Natural killer cell treated with Interleukin-12 subunit alpha and Interleukin-12 subunit beta and Interleukin-15 and Interleukin-18, amount 100 ng/mL, for 72 hours (primary cell): ENCODE results near the gene TIMM50. TPM values are rescaled to one million over a fixed set of nuclear protein-coding genes. Genes with fewer than 3 reads are reported as not detected.

Experiments used
- ATAC-seq, 2 donors: fragments of 150-1000 bp; cut with Tn5 transposase in 1 of 2; sonication (Bioruptor Pico), chemical (Tn5 transposase) in 1 of 2; 2 replicates each; pipeline ENCODE4 v1.10.0; 2021
- DNase-seq: peaks from one replicate; pipeline ENCODE4 v3.0.0; 2022; ENCODE audit warnings: low spot score
- H3K27ac Mint-ChIP-seq, 2 donors: 1 replicate in 1 of 2; 2 replicates in 1 of 2; pipeline ENCODE4 v1.8.0; 2022; ENCODE audit warnings: mixed read lengths in 2 of 2, mild to moderate bottlenecking in 1 of 2, moderate library complexity in 1 of 2
- H3K27me3 Mint-ChIP-seq, 2 donors: 1 replicate in 1 of 2; 2 replicates in 1 of 2; pipeline ENCODE4 v1.8.0; 2022; ENCODE audit warnings: mixed read lengths in 2 of 2
- H3K36me3 Mint-ChIP-seq: one replicate; pipeline ENCODE4 v1.8.0; 2022; ENCODE audit warnings: mixed read lengths
- H3K4me1 Mint-ChIP-seq, 2 donors: 1 replicate in 1 of 2; 2 replicates in 1 of 2; pipeline ENCODE4 v1.8.0; 2022; ENCODE audit warnings: low read depth in 2 of 2, mixed read lengths in 2 of 2, mild to moderate bottlenecking in 1 of 2
- H3K4me3 Mint-ChIP-seq: one replicate; pipeline ENCODE4 v1.8.0; 2022; ENCODE audit warnings: mixed read lengths
- H3K9me3 Mint-ChIP-seq: 2 replicates; pipeline ENCODE4 v1.8.0; 2022; ENCODE audit warnings: mixed read lengths
- total RNA-seq, 2 donors: library from RNA; stranded (reverse); gene quantifications; one replicate each; pipeline ENCODE4 v1.2.3, GENCODE V29; 2022

The TIMM50 gene
- total RNA-seq, 2 donors from 2014 or later: 74.0 to 133 TPM

- no peak for ATAC-seq
- H3K4me3 Mint-ChIP-seq: peak overlapping the region; percentile 51
- H3K27me3 Mint-ChIP-seq: peaks cover 48 to 54% of the 10 kb centered on the region in 2 donors
Measured at GRCh38 chr19:39499932-39500331, 19.3 kb downstream of the TIMM50 start.

GRCh38 chr19:39500543-39500942 is 19.9 kb downstream of the TIMM50 start:
- DNase-seq (no peak), ATAC-seq (no peak)
- peaks cover 50 to 56% of the 10 kb centered on the region in 2 donors for H3K27me3 Mint-ChIP-seq
- no peaks in the 10 kb centered on the region for H3K9me3 Mint-ChIP-seq
- H3K36me3 Mint-ChIP-seq: peaks cover 2% of the 10 kb centered on the region
- H3K4me3 Mint-ChIP-seq: no peak overlapping the region
- H3K4me1 Mint-ChIP-seq: peaks cover 25% of the 10 kb centered on the region in 2 donors
- no peak overlapping the region for H3K27ac Mint-ChIP-seq

More at GRCh38 chr19:39499932-39500331, 19.3 kb downstream of the TIMM50 start:
- Mint-ChIP-seq H3K9me3 (no peaks in the 10 kb centered on the region), H3K36me3 (no peaks in the 10 kb centered on the region), H3K4me1 (peaks cover 24 to 25% of the 10 kb centered on the region in 2 donors), H3K27ac (no peak overlapping the region)
- no peak for DNase-seq

GRCh38 chr19:39501340-39501739 is 20.7 kb downstream of the TIMM50 start:
- H3K9me3 Mint-ChIP-seq: no peaks in the 10 kb centered on the region
- no peak overlapping the region for H3K4me3 Mint-ChIP-seq
- H3K4me1 Mint-ChIP-seq: peaks cover 26 to 28% of the 10 kb centered on the region in 2 donors
- no peak for DNase-seq
- no peak overlapping the region for H3K27ac Mint-ChIP-seq
- ATAC-seq: no peak
- peaks cover 50 to 56% of the 10 kb centered on the region in 2 donors for H3K27me3 Mint-ChIP-seq
- peaks cover 4% of the 10 kb centered on the region for H3K36me3 Mint-ChIP-seq

GRCh38 chr19:39502640-39503417 is 22.2 kb downstream of the TIMM50 start:
- H3K36me3 Mint-ChIP-seq: peaks cover 4% of the 10 kb centered on the region
- H3K9me3 Mint-ChIP-seq: no peaks in the 10 kb centered on the region
- H3K4me1 Mint-ChIP-seq: peaks cover 34% of the 10 kb centered on the region in 2 donors
- ATAC-seq (peak; percentile 79 to 87), DNase-seq (peak; percentile 85)
- H3K27me3 Mint-ChIP-seq: peaks cover 54 to 59% of the 10 kb centered on the region in 2 donors
- H3K27ac Mint-ChIP-seq: peak overlapping the region in 1 of 2 donors; percentile 79
- peak overlapping the region; percentile 11 for H3K4me3 Mint-ChIP-seq

GRCh38 chr19:39506598-39506943 is 25.9 kb downstream of the TIMM50 start:
- H3K36me3 Mint-ChIP-seq: peaks cover 4% of the 10 kb centered on the region
- H3K27ac Mint-ChIP-seq: no peak overlapping the region

GRCh38 chr19:39506944-39507714 is 26.5 kb downstream of the TIMM50 start:
- Mint-ChIP-seq H3K9me3 (no peaks in the 10 kb centered on the region), H3K27ac (no peak overlapping the region), H3K4me1 (peaks cover 23 to 24% of the 10 kb centered on the region in 2 donors), H3K36me3 (peaks cover 4% of the 10 kb centered on the region), H3K27me3 (peaks cover 41 to 42% of the 10 kb centered on the region in 2 donors), H3K4me3 (peak overlapping the region; percentile 52)
- ATAC-seq (peak; percentile 82), DNase-seq (peak; percentile 69)

More at GRCh38 chr19:39506598-39506943, 25.9 kb downstream of the TIMM50 start:
- no peak for DNase-seq
- H3K27me3 Mint-ChIP-seq: peaks cover 41 to 43% of the 10 kb centered on the region in 2 donors
- peak overlapping the region; percentile 69 for H3K4me3 Mint-ChIP-seq
- H3K9me3 Mint-ChIP-seq: no peaks in the 10 kb centered on the region
- ATAC-seq: no peak
- peaks cover 23 to 24% of the 10 kb centered on the region in 2 donors for H3K4me1 Mint-ChIP-seq

- Mint-ChIP-seq H3K27ac (no peak overlapping the region), H3K36me3 (peaks cover 4% of the 10 kb centered on the region), H3K4me3 (peak overlapping the region; percentile 52), H3K9me3 (no peaks in the 10 kb centered on the region), H3K4me1 (peaks cover 23 to 24% of the 10 kb centered on the region in 2 donors), H3K27me3 (peaks cover 41 to 43% of the 10 kb centered on the region in 2 donors)
- ATAC-seq: no peak
- no peak for DNase-seq
Measured at GRCh38 chr19:39507715-39508364, 27.2 kb downstream of the TIMM50 start.

GRCh38 chr19:39508629-39509028 is 28.0 kb downstream of the TIMM50 start:
- H3K27ac Mint-ChIP-seq: no peak overlapping the region
- DNase-seq: no peak
- H3K4me1 Mint-ChIP-seq: peaks cover 16 to 17% of the 10 kb centered on the region in 2 donors
- H3K9me3 Mint-ChIP-seq: no peaks in the 10 kb centered on the region
- H3K36me3 Mint-ChIP-seq: peaks cover 4% of the 10 kb centered on the region
- H3K4me3 Mint-ChIP-seq: no peak overlapping the region
- ATAC-seq: no peak
- H3K27me3 Mint-ChIP-seq: peaks cover 39 to 41% of the 10 kb centered on the region in 2 donors

- H3K27ac Mint-ChIP-seq: no peak overlapping the region
- H3K27me3 Mint-ChIP-seq: peaks cover 33 to 34% of the 10 kb centered on the region in 2 donors
- ATAC-seq (no peak), DNase-seq (no peak)
- no peaks in the 10 kb centered on the region for H3K9me3 Mint-ChIP-seq
- H3K36me3 Mint-ChIP-seq: peaks cover 4% of the 10 kb centered on the region
- no peak overlapping the region for H3K4me3 Mint-ChIP-seq
- H3K4me1 Mint-ChIP-seq: peaks cover 13% of the 10 kb centered on the region in 2 donors
Measured at GRCh38 chr19:39509233-39509632, 28.6 kb downstream of the TIMM50 start.

GRCh38 chr19:39512988-39513387 is 32.4 kb downstream of the TIMM50 start:
- Mint-ChIP-seq H3K27ac (no peak overlapping the region), H3K36me3 (peaks cover 12% of the 10 kb centered on the region), H3K9me3 (no peaks in the 10 kb centered on the region), H3K4me1 (peaks cover 9 to 11% of the 10 kb centered on the region in 2 donors), H3K4me3 (no peak overlapping the region), H3K27me3 (peaks cover 27 to 28% of the 10 kb centered on the region in 2 donors)
- ATAC-seq (no peak), DNase-seq (no peak)

GRCh38 chr19:39514840-39515550 is 34.4 kb downstream of the TIMM50 start, which contains the start of gene SELENOV:
TSS of gene SELENOV (plus strand) at chr19:39515139. CDS start at chr19:39515213, 74 bp downstream.
- H3K36me3 Mint-ChIP-seq: peaks cover 12% of the 10 kb centered on the region
- H3K27me3 Mint-ChIP-seq: peaks cover 20 to 24% of the 10 kb centered on the region in 2 donors
- ATAC-seq (peak in 1 of 2 donors; percentile 34), DNase-seq (no peak)
- peaks cover 7 to 9% of the 10 kb centered on the region in 2 donors for H3K4me1 Mint-ChIP-seq
- H3K27ac Mint-ChIP-seq: no peak within 1 kb of the TSS
- no peaks in the 10 kb centered on the region for H3K9me3 Mint-ChIP-seq
- no peak within 1 kb of the TSS for H3K4me3 Mint-ChIP-seq

- peaks cover 20 to 24% of the 10 kb centered on the region in 2 donors for H3K27me3 Mint-ChIP-seq
- H3K9me3 Mint-ChIP-seq: no peaks in the 10 kb centered on the region
- no peak for DNase-seq
- no peak for ATAC-seq
- H3K27ac Mint-ChIP-seq: no peak overlapping the region
- peaks cover 12% of the 10 kb centered on the region for H3K36me3 Mint-ChIP-seq
- H3K4me1 Mint-ChIP-seq: peaks cover 7 to 9% of the 10 kb centered on the region in 2 donors
- H3K4me3 Mint-ChIP-seq: peak overlapping the region; percentile 54
Measured at GRCh38 chr19:39515551-39516191, 35.0 kb downstream of the TIMM50 start.
